A549 (cell line): ENCODE data around the gene ZNF865. TPM values are rescaled to one million over a fixed set of nuclear protein-coding genes. Genes with fewer than 3 reads are reported as not detected.
A peak's percentile ranks its signal among the peaks of the same experiment; 100 is the strongest.
"Not testable (repeated sequence)": the region's sequence is repeated elsewhere in the genome, so short reads cannot be mapped to it uniquely, and the experiment has no call there.

Experiments
- ATAC-seq, 2 experiments: fragments of 200-7000 bp in 1 of 2; fragments of >200 bp in 1 of 2; cut with Nextera tagmentation in 1 of 2; cut with Tn5 transposase in 1 of 2; 3 replicates each; pipeline versions ENCODE4 v1.8.0 to v1.9.1; 2018 to 2020; ENCODE audit warnings: mild to moderate bottlenecking in 1 of 2, moderate library complexity in 1 of 2
- CTCF ChIA-PET: fragments of 300-600 bp; sonication (Branson Sonifier 250); formaldehyde crosslinking; extraction: SDS; loops from one replicate; lab custom pipeline; 2021; ENCODE audit warnings: antibody characterized with exemption, inconsistent platforms; lab: Yijun Ruan, JAX
- POLR2A ChIA-PET: fragments of 350-600 bp; formaldehyde crosslinking; extraction: SDS; loops from one replicate; lab custom pipeline; 2021; ENCODE audit warnings: antibody characterized with exemption, inconsistent platforms; lab: Yijun Ruan, JAX
- DNase-seq, 2 experiments: peaks; one replicate each; pipeline versions ENCODE4 v3.0.0 to v3.0.0-alpha.2; 2011 to 2016; ENCODE audit warnings: low read depth in 1 of 2, low spot score in 1 of 2
- FAIRE-seq: peaks from 2 replicates; lab custom pipeline; 2011; peaks lifted over from hg19 to GRCh38; lab: Jason Lieb, UNC
- H3K27ac ChIP-seq, 2 experiments: fragments of >200 bp; sonication (Bioruptor Twin); formaldehyde crosslinking; 3 replicates each; pipeline ENCODE4 v1.5.1; 2016 to 2017
- H3K4me1 ChIP-seq: fragments of >200 bp; sonication (Bioruptor Twin); formaldehyde crosslinking; 3 replicates; pipeline ENCODE4 v1.6.1; 2016
- H3K4me2 ChIP-seq: fragments of >200 bp; sonication (Bioruptor Twin); formaldehyde crosslinking; 3 replicates; pipeline ENCODE4 v1.6.1; 2016
- H3K4me3 ChIP-seq: fragments of >200 bp; sonication (Bioruptor Twin); formaldehyde crosslinking; 3 replicates; pipeline ENCODE4 v1.5.1; 2016
- H3K9me3 ChIP-seq: fragments of >200 bp; sonication (Bioruptor Twin); formaldehyde crosslinking; 3 replicates; pipeline ENCODE4 v1.6.1; 2016
- BHLHE40 ChIP-seq: IDR thresholded peaks from 2 replicates; pipeline ENCODE4 v1.6.1; 2012; ENCODE audit warnings: low read depth, low read length, inconsistent platforms
- CEBPB ChIP-seq, 2 experiments: fragments of >200 bp in 1 of 2; sonication (Bioruptor Twin) in 1 of 2; formaldehyde crosslinking in 1 of 2; IDR thresholded peaks; 2 replicates each; pipeline ENCODE4 v1.6.1; 2012 to 2016
- CHD2 ChIP-seq: fragments of 150-350 bp; IDR thresholded peaks from 2 replicates; pipeline ENCODE4 v1.6.1; 2014; ENCODE audit warnings: low read length; ENCODE audit not compliant: partially characterized antibody
- FOSL2 ChIP-seq, 2 experiments: fragments of 450-650 bp in 1 of 2; fragments of >200 bp in 1 of 2; sonication (Bioruptor Twin) in 1 of 2; formaldehyde crosslinking; IDR thresholded peaks; 2 replicates each; pipeline versions ENCODE4 v1.5.0 to v1.6.1; 2016 to 2020; ENCODE audit warnings: mild to moderate bottlenecking in 1 of 2, moderate library complexity in 1 of 2
- GATA3 ChIP-seq: IDR thresholded peaks from 2 replicates; pipeline ENCODE4 v1.6.1; 2012; ENCODE audit warnings: borderline replicate concordance
- HOXB5 ChIP-seq: fragments of 250-450 bp; sonication (Bioruptor Pico); IDR thresholded peaks from 2 replicates; pipeline ENCODE4 v1.5.0; 2020; ENCODE audit warnings: mild to moderate bottlenecking, moderate library complexity
- JUN ChIP-seq, 2 experiments: fragments of >200 bp; sonication (Bioruptor Twin); formaldehyde crosslinking; IDR thresholded peaks; 2 replicates in 1 of 2; 3 replicates in 1 of 2; pipeline ENCODE4 v1.6.1; 2016 to 2017
- KDM1A ChIP-seq: fragments of 200-600 bp; sonication (generic); IDR thresholded peaks from 2 replicates; pipeline ENCODE4 v1.6.1; 2016; ENCODE audit warnings: low read depth, mild to moderate bottlenecking
- MAFK ChIP-seq: fragments of 450-650 bp; IDR thresholded peaks from 2 replicates; pipeline ENCODE4 v1.6.1; 2014; ENCODE audit not compliant: partially characterized antibody
- PBX3 ChIP-seq: IDR thresholded peaks from 2 replicates; pipeline ENCODE4 v1.6.1; 2012
- POLR2A ChIP-seq: IDR thresholded peaks from 2 replicates; pipeline ENCODE4 v1.6.1; 2012; ENCODE audit warnings: mild to moderate bottlenecking, low read length
- SMC3 ChIP-seq: fragments of >200 bp; sonication (Bioruptor Twin); formaldehyde crosslinking; IDR thresholded peaks from 3 replicates; pipeline ENCODE4 v1.6.1; 2018; ENCODE audit warnings: inconsistent platforms
- TFCP2L1 ChIP-seq: fragments of 250-450 bp; sonication (Bioruptor Pico); IDR thresholded peaks from 2 replicates; pipeline ENCODE4 v1.5.0; 2021; ENCODE audit warnings: mild to moderate bottlenecking
- ZFP36 ChIP-seq: fragments of 450-650 bp; IDR thresholded peaks from 2 replicates; pipeline ENCODE4 v1.6.1; 2014; ENCODE audit warnings: borderline replicate concordance; ENCODE audit not compliant: partially characterized antibody
- ZNF302 ChIP-seq: fragments of 250-450 bp; sonication (Bioruptor Pico); IDR thresholded peaks from 2 replicates; pipeline ENCODE4 v1.9.0; 2021; ENCODE audit warnings: inconsistent platforms, mild to moderate bottlenecking, moderate library complexity
- WGBS: methylation state at CpG from one replicate; pipeline ENCODE4 v1.1.6; 2017; ENCODE audit errors: missing lambda C conversion rate; 5-methylcytosine and 5-hydroxymethylcytosine counted together
- polyA plus RNA-seq, 4 experiments: library from polyadenylated mRNA; depleted of rRNA in 3 of 4; stranded (reverse); fragments of >200 nt; fragmentation: RNase III in 1 of 4; extraction: RNeasy Plus Mini Kit Qiagen cat#74134 plus additional on column Dnase treatment in 1 of 4; gene quantifications; 2 replicates in 3 of 4; 3 replicates in 1 of 4; pipeline ENCODE4 v1.2.3, GENCODE V29; 2011 to 2017
- TF ChIP-seq, protein P1 (sequence below): fragments of >200 bp; sonication (Bioruptor Twin); formaldehyde crosslinking; IDR thresholded peaks from 2 replicates; pipeline ENCODE4 v1.6.1; 2016
- TF ChIP-seq, protein P2 (sequence below): IDR thresholded peaks from 2 replicates; pipeline ENCODE4 v1.6.1; 2012; ENCODE audit warnings: low read depth, borderline replicate concordance
- TF ChIP-seq, protein P3 (sequence below): IDR thresholded peaks from 2 replicates; pipeline ENCODE4 v1.6.1; 2012

ZNF865 gene
- polyA plus RNA-seq, 2 of the 4 experiments (the other 2 are of a cell fraction): 2.1 to 7.9 TPM

GRCh38 chr19:55581823-55582223 is 23.6 kb upstream of the ZNF865 start:
- FAIRE-seq: peak; percentile 98
- TF ChIP-seq KDM1A (no peak), SMC3 (no peak), BHLHE40 (no peak), CHD2 (no peak), HOXB5 (peak; percentile 29; the same call in 1 of the 2 replicates), JUN (IDR thresholded peaks at IDR 0.05) (no peak), CEBPB (IDR thresholded peaks at IDR 0.05) (no peak), GATA3 (peak; percentile 73; the same call in 1 of the 2 replicates), ZFP36 (no peak), FOSL2 (IDR thresholded peaks at IDR 0.05) (no peak), FOSL2 (CRISPR knock-in tag; IDR thresholded peaks at IDR 0.05) (no peak), ZNF302 (no peak), MAFK (no peak), PBX3 (peak; percentile 73; the same call in 1 of the 2 replicates), TFCP2L1 (CRISPR knock-in tag) (no peak), POLR2A (no peak)
- TF ChIP-seq, protein P1, sequence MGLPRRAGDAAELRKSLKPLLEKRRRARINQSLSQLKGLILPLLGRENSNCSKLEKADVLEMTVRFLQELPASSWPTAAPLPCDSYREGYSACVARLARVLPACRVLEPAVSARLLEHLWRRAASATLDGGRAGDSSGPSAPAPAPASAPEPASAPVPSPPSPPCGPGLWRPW: no peak
- TF ChIP-seq, protein P2, sequence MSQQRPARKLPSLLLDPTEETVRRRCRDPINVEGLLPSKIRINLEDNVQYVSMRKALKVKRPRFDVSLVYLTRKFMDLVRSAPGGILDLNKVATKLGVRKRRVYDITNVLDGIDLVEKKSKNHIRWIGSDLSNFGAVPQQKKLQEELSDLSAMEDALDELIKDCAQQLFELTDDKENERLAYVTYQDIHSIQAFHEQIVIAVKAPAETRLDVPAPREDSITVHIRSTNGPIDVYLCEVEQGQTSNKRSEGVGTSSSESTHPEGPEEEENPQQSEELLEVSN: no peak
- TF ChIP-seq, protein P3, sequence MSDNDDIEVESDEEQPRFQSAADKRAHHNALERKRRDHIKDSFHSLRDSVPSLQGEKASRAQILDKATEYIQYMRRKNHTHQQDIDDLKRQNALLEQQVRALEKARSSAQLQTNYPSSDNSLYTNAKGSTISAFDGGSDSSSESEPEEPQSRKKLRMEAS: peak; percentile 41; the same call in 1 of the 2 replicates
- peaks cover 38% of the 10 kb centered on the region for H3K4me1 ChIP-seq
- H3K27ac ChIP-seq: peak overlapping the region; percentile 99 to 100
- H3K9me3 ChIP-seq: no peaks in the 10 kb centered on the region
- peak overlapping the region; percentile 96; the same call in 2 of the 3 replicates for H3K4me3 ChIP-seq
- POLR2A ChIA-PET: interaction anchor here (1.1 to 2.7 kb wide), 6 partner anchors 18 to 62 kb away, joined by 4 to 22 read pairs (median 9); partner anchors contain the start of genes FIZ1, ZNF524 and ZNF865
- ATAC-seq: peak; percentile 42 to 69; a peak in 5 of 6 replicates
- CTCF ChIA-PET: interaction anchor here (1.0 to 3.0 kb wide), 8 partner anchors 25 to 86 kb away, joined by 3 to 20 read pairs (median 6); partner anchors contain the start of gene ZNF865
- peak; percentile 67 to 88 for DNase-seq
- 3% methylated on average over 6 of the region's 6 CpGs for WGBS
- peak overlapping the region; percentile 85 for H3K4me2 ChIP-seq

DNA sequence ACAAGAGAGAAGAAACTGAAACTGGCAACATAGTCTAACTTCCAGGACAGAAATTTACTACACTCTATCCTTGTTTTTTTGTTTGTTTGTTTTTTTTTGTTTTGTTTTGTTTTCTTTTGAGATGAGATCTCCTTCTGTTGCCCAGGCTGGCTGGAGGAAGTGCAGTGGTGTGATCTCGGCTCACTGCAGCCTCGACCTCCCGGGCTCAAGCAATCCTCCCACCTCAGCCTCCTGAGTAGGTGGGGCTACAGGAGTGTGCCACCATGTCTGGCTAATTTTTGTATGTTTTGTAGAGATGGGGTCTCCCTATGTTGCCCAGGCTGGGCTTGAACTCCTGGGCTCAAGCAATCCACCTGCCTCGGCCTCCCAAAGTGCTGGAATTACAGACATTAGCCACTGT is 23.2 kb upstream of the ZNF865 start:
- H3K9me3 ChIP-seq, ATAC-seq, DNase-seq, FAIRE-seq, H3K4me3 ChIP-seq: not testable (repeated sequence)
- ChIA-PET CTCF (interaction anchor here (0.6 to 3.0 kb wide), 8 partner anchors 24 to 441 kb away, joined by 3 to 20 read pairs (median 6); partner anchors contain the start of gene ZNF865), POLR2A (interaction anchor here (1.1 to 2.7 kb wide), 6 partner anchors 17 to 62 kb away, joined by 4 to 22 read pairs (median 9); partner anchors contain the start of genes FIZ1, ZNF524 and ZNF865)
- Histone ChIP-seq H3K4me2 (peak overlapping the region; percentile 85), H3K4me1 (peaks cover 39% of the 10 kb centered on the region), H3K27ac (peak overlapping the region; percentile 99 to 100)
- 42% methylated on average over 4 of the region's 4 CpGs for WGBS
- TF ChIP-seq, protein P3: 0 out of 2 replicates have a peak, but pooled peaks have one; percentile 1

GRCh38 chr19:55583897-55584296 is 21.6 kb upstream of the ZNF865 start:
- not testable (repeated sequence) for DNase-seq, ATAC-seq, H3K4me2 ChIP-seq, H3K27ac ChIP-seq, H3K4me3 ChIP-seq, FAIRE-seq, H3K9me3 ChIP-seq
- H3K4me1 ChIP-seq: peaks cover 39% of the 10 kb centered on the region
- 90% methylated on average over 8 of the region's 8 CpGs for WGBS
- ChIA-PET CTCF (interaction anchor here (0.7 to 3.4 kb wide), 6 partner anchors 9 to 116 kb away, joined by 3 to 17 read pairs (median 4); partner anchors contain the start of gene FIZ1), POLR2A (interaction anchor here (1.1 to 1.4 kb wide), 2 partner anchors 15 to 21 kb away, joined by 3 read pairs; partner anchors contain the start of genes FIZ1 and ZNF865)
